Measurements from ENCODE around the gene PGLYRP1.

PGLYRP1 gene

GRCh38 chr19:46035986-46036743 lies 13.3 kb upstream of the PGLYRP1 start:
- POLR2A ChIA-PET = interaction anchor here (0.6 kb wide), 1 partner anchor 41 kb away, joined by 3 read pairs; no protein-coding TSS in a partner anchor
- no peak overlapping the region for H3K4me3 ChIP-seq (ENCODE audit: low read depth, low read length)
- TF ChIP-seq CTCF (IDR thresholded peaks at IDR 0.05; ENCODE audit: insufficient read depth, low read length, missing control alignments) = no peak
- DNase-seq (ENCODE audit: low read depth, low spot score) = no peak
- CTCF ChIA-PET = interaction anchor here (1.0 to 23.4 kb wide), 6 partner anchors 8 to 230 kb away, joined by 4 to 523 read pairs (median 10); no protein-coding TSS in a partner anchor

GRCh38 chr19:46035546-46035945 lies 12.7 kb upstream of the PGLYRP1 start:
- no peak for DNase-seq (ENCODE audit: low read depth, low spot score)
- TF ChIP-seq CTCF (IDR thresholded peaks at IDR 0.05; ENCODE audit: insufficient read depth, low read length, missing control alignments) = no peak
- ChIA-PET POLR2A (no interaction called here), CTCF (interaction anchor here (1.0 to 23.4 kb wide), 4 partner anchors 17 to 231 kb away, joined by 4 to 523 read pairs (median 16); no protein-coding TSS in a partner anchor)
- no peak overlapping the region for H3K4me3 ChIP-seq (ENCODE audit: low read depth, low read length)

DNA sequence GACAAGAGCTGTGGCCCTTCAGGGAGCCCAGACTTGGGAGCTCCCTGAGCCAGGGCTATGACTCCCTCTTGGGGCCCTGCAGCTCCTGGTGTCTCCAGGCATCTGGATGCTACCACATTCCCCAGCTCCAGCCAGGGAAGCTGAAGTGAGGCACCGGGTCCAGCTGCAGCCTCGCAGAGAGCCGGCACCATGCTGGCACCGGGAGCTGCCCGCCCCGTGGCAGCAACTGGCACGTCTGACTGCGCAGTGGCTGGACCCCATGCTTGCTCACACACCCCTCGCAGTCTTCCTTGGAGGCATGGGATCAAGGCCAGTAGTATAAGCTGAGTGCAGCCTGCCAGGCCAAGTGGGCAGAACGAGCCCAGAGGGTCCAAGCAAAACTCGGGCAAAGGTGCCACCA lies 10.5 kb upstream of the PGLYRP1 start:
- no peak for TF ChIP-seq CTCF (IDR thresholded peaks at IDR 0.05; ENCODE audit: insufficient read depth, low read length, missing control alignments)
- no peak overlapping the region for H3K4me3 ChIP-seq (ENCODE audit: low read depth, low read length)
- ChIA-PET CTCF (interaction anchor here (1.1 to 23.4 kb wide), 10 partner anchors 10 to 233 kb away, joined by 3 to 523 read pairs (median 6); partner anchors contain the start of gene PGLYRP1), POLR2A (no interaction called here)
- no peak for DNase-seq (ENCODE audit: low read depth, low spot score)

- ChIA-PET CTCF (interaction anchor here (1.0 to 23.4 kb wide), 9 partner anchors 9 to 234 kb away, joined by 3 to 523 read pairs (median 6); partner anchors contain the start of gene PGLYRP1), POLR2A (no interaction called here)
- no peak for DNase-seq (ENCODE audit: low read depth, low spot score)
- TF ChIP-seq CTCF (IDR thresholded peaks at IDR 0.05; ENCODE audit: insufficient read depth, low read length, missing control alignments) = no peak
- H3K4me3 ChIP-seq (ENCODE audit: low read depth, low read length) = no peak overlapping the region
These were observed 9.8 kb upstream of the PGLYRP1 start for GRCh38 chr19:46032597-46033025.

GRCh38 chr19:46031781-46032596 lies 9.1 kb upstream of the PGLYRP1 start:
- DNase-seq (ENCODE audit: low read depth, low spot score) = no peak
- ChIA-PET POLR2A (interaction anchor here (0.7 kb wide), 1 partner anchor 1142 kb away, joined by 3 read pairs; no protein-coding TSS in a partner anchor), CTCF (interaction anchor here (1.0 to 23.4 kb wide), 6 partner anchors 11 to 234 kb away, joined by 3 to 523 read pairs (median 11); no protein-coding TSS in a partner anchor)
- TF ChIP-seq CTCF (IDR thresholded peaks at IDR 0.05; ENCODE audit: insufficient read depth, low read length, missing control alignments) = no peak
- no peak overlapping the region for H3K4me3 ChIP-seq (ENCODE audit: low read depth, low read length)
